Esophagus squamous epithelium (tissue), 4 donors: ENCODE results near the gene CHORDC1.
"Not testable (repeated sequence)": the region's sequence is repeated elsewhere in the genome, so short reads cannot be mapped to it uniquely, and the experiment has no call there.

ENCODE experiments used
- POLR2A ChIP-seq, 4 donors: fragments of 450-650 bp; IDR thresholded peaks; one replicate each; pipeline ENCODE4 v1.6.1; 2017; ENCODE audit warnings: antibody characterized with exemption in 4 of 4, mild to moderate bottlenecking in 4 of 4, moderate library complexity in 3 of 4
- TF ChIP-seq, protein P1 (sequence below), 6 experiments: fragments of 450-650 bp in 4 of 6; fragments of 200-600 bp in 2 of 6; sonication (generic) in 2 of 6; IDR thresholded peaks; one replicate each; pipeline ENCODE4 v1.5.1; 2016 to 2019; ENCODE audit warnings: antibody characterized with exemption in 6 of 6, mild to moderate bottlenecking in 4 of 6, moderate library complexity in 4 of 6

- TF ChIP-seq, protein P1, sequence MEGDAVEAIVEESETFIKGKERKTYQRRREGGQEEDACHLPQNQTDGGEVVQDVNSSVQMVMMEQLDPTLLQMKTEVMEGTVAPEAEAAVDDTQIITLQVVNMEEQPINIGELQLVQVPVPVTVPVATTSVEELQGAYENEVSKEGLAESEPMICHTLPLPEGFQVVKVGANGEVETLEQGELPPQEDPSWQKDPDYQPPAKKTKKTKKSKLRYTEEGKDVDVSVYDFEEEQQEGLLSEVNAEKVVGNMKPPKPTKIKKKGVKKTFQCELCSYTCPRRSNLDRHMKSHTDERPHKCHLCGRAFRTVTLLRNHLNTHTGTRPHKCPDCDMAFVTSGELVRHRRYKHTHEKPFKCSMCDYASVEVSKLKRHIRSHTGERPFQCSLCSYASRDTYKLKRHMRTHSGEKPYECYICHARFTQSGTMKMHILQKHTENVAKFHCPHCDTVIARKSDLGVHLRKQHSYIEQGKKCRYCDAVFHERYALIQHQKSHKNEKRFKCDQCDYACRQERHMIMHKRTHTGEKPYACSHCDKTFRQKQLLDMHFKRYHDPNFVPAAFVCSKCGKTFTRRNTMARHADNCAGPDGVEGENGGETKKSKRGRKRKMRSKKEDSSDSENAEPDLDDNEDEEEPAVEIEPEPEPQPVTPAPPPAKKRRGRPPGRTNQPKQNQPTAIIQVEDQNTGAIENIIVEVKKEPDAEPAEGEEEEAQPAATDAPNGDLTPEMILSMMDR (IDR thresholded peaks at IDR 0.05): not testable (repeated sequence)
- not testable (repeated sequence) for TF ChIP-seq POLR2A (IDR thresholded peaks at IDR 0.05)
Observed at GRCh38 chr11:90167704-90168103, 55.1 kb downstream of the CHORDC1 start.
